ENCODE measurements around the gene OR4N5.

The OR4N5 gene

DNA sequence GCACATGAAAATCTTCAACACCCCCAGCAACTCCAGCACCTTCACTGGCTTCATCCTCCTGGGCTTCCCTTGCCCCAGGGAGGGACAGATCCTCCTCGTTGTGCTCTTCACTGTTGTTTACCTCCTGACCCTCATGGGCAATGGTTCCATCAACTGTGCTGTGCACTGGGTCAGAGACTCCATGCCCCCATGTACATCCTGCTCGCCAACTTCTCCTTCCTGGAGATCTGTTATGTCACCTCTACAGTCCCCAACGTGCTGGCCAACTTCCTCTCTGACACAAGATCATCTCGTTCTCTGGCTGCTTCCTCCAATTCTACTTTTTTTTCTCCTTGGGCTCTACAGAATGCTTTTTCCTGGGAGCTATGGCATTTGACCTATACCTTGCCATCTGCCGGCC lies 40.6 kb downstream of the OR4N5 start:
- no peak for DNase-seq (ENCODE audit: low spot score)

DNA sequence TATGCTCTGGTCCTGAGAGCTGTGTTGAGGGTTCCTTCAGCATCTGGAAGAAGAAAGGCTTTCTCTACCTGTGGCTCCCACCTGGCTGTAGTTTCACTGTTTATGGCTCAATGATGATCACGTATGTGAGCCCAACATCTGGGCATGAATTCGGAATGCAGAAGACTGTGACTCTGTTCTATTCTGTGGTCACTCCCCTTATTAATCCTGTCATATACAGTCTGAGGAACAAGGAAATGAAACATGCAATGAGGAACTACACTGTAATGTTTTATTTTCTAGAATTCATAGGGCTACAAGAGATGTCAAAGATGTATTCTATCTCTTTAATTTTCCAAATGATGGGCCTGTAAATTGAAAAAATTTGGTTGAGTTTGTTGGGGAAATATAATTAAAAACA lies 41.3 kb downstream of the OR4N5 start:
- no peaks in the 10 kb centered on the region for H3K4me1 ChIP-seq (ENCODE audit: insufficient read depth, poor library complexity, severe bottlenecking)
- no peaks in the 10 kb centered on the region for H3K36me3 ChIP-seq (ENCODE audit: low read depth)
- no peaks in the 10 kb centered on the region for H3K9me3 ChIP-seq (ENCODE audit: severe bottlenecking)
- DNase-seq (ENCODE audit: low spot score) (no peak), ATAC-seq (ENCODE audit: low read depth) (no peak)
- H3K27me3 ChIP-seq (ENCODE audit: insufficient read depth, poor library complexity, severe bottlenecking): no peaks in the 10 kb centered on the region
- H3K27ac ChIP-seq (ENCODE audit: poor library complexity, severe bottlenecking): no peak overlapping the region
- TF ChIP-seq, protein P1, sequence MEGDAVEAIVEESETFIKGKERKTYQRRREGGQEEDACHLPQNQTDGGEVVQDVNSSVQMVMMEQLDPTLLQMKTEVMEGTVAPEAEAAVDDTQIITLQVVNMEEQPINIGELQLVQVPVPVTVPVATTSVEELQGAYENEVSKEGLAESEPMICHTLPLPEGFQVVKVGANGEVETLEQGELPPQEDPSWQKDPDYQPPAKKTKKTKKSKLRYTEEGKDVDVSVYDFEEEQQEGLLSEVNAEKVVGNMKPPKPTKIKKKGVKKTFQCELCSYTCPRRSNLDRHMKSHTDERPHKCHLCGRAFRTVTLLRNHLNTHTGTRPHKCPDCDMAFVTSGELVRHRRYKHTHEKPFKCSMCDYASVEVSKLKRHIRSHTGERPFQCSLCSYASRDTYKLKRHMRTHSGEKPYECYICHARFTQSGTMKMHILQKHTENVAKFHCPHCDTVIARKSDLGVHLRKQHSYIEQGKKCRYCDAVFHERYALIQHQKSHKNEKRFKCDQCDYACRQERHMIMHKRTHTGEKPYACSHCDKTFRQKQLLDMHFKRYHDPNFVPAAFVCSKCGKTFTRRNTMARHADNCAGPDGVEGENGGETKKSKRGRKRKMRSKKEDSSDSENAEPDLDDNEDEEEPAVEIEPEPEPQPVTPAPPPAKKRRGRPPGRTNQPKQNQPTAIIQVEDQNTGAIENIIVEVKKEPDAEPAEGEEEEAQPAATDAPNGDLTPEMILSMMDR (IDR thresholded peaks at IDR 0.05; ENCODE audit: poor library complexity, severe bottlenecking): no peak
- no peak overlapping the region for H3K4me3 ChIP-seq (ENCODE audit: severe bottlenecking)

More for the DNA sequence above, 40.6 kb downstream of the OR4N5 start:
- no peak for ATAC-seq (ENCODE audit: low read depth)
- H3K4me3 ChIP-seq (ENCODE audit: severe bottlenecking): no peak overlapping the region
- H3K9me3 ChIP-seq (ENCODE audit: severe bottlenecking): no peaks in the 10 kb centered on the region
- no peaks in the 10 kb centered on the region for H3K36me3 ChIP-seq (ENCODE audit: low read depth)
- H3K27me3 ChIP-seq (ENCODE audit: insufficient read depth, poor library complexity, severe bottlenecking): no peaks in the 10 kb centered on the region
- H3K27ac ChIP-seq (ENCODE audit: poor library complexity, severe bottlenecking): no peak overlapping the region
- no peaks in the 10 kb centered on the region for H3K4me1 ChIP-seq (ENCODE audit: insufficient read depth, poor library complexity, severe bottlenecking)
- TF ChIP-seq, protein P1 (IDR thresholded peaks at IDR 0.05; ENCODE audit: poor library complexity, severe bottlenecking): no peak

DNA sequence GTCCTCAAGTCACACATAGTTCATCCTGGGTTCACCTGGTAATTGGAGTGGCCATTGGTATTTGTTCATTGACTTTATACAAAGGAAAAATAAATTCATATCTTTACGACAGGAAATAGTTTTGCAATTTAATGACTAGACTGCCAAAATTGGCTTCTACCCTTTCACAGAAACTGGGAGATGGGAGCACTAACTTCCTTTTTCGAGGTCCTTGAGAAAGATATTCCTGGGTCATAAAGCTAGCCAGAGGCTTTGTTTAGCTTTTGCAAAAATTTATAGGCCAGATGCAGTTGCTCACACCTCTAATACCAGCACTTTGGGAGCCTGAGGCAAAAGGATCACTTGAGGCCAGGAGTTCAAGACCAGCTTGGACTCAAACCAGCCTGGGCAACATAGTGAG lies 41.9 kb downstream of the OR4N5 start:
- no peak for DNase-seq (ENCODE audit: low spot score)
- Histone ChIP-seq H3K4me3 (ENCODE audit: severe bottlenecking) (no peak overlapping the region), H3K27me3 (ENCODE audit: insufficient read depth, poor library complexity, severe bottlenecking) (no peaks in the 10 kb centered on the region), H3K36me3 (ENCODE audit: low read depth) (no peaks in the 10 kb centered on the region), H3K27ac (ENCODE audit: poor library complexity, severe bottlenecking) (no peak overlapping the region), H3K9me3 (ENCODE audit: severe bottlenecking) (no peaks in the 10 kb centered on the region), H3K4me1 (ENCODE audit: insufficient read depth, poor library complexity, severe bottlenecking) (no peaks in the 10 kb centered on the region)
- TF ChIP-seq, protein P1 (IDR thresholded peaks at IDR 0.05; ENCODE audit: poor library complexity, severe bottlenecking): no peak
- no peak for ATAC-seq (ENCODE audit: low read depth)

DNA sequence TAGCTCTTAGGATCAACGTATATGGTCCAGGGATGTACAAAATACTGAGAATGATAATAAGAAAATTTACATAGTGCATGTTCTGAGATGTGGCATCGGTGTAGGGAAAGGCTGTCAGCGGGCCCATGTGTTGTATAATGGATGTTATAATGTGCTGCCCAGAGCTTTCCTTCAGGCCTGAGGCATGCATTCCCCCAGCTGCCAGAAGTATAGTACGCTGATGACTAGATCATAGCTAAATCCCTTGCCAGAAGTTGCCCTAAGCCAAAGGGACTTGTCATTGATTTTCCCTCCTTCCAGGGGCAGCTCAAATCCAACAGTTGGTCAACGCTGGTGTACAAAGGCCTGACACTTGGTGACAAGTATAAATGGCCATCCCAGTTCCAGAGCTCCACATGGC lies 45.6 kb downstream of the OR4N5 start:
- TF ChIP-seq, protein P1 (IDR thresholded peaks at IDR 0.05; ENCODE audit: poor library complexity, severe bottlenecking): no peak
- Histone ChIP-seq H3K9me3 (ENCODE audit: severe bottlenecking) (no peaks in the 10 kb centered on the region), H3K36me3 (ENCODE audit: low read depth) (no peaks in the 10 kb centered on the region), H3K27ac (ENCODE audit: poor library complexity, severe bottlenecking) (no peak overlapping the region), H3K4me1 (ENCODE audit: insufficient read depth, poor library complexity, severe bottlenecking) (no peaks in the 10 kb centered on the region), H3K27me3 (ENCODE audit: insufficient read depth, poor library complexity, severe bottlenecking) (no peaks in the 10 kb centered on the region), H3K4me3 (ENCODE audit: severe bottlenecking) (no peak overlapping the region)
- DNase-seq (ENCODE audit: low spot score) (no peak), ATAC-seq (ENCODE audit: low read depth) (no peak)

DNA sequence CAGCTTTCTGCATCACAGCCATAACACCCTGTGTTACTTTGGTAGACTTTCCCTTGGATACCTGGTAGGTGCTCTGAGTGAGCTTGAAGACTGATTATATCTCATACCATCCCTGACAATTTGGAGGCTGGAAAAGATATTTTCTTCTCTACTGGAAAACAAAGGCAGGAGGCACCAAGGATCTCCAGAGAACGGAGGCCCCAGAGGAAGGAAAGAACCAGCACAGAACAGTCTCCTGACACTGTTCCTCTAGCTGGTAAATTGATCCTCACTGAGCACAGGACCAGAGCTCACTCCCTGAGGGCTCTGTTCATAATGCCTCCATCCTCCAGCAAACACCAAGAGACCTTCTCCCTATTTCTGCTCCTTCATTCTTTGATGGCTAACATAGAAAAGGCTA lies 52.0 kb downstream of the OR4N5 start, which contains the start of gene OR11G2:
Gene OR11G2 (plus strand): TSS at position 301 of the 400 bp plus-strand sequence. CDS start 6,542 bp downstream, outside the sequence.
- Histone ChIP-seq H3K4me1 (ENCODE audit: insufficient read depth, poor library complexity, severe bottlenecking) (no peaks in the 10 kb centered on the region), H3K27me3 (ENCODE audit: insufficient read depth, poor library complexity, severe bottlenecking) (peaks cover 29% of the 10 kb centered on the region), H3K27ac (ENCODE audit: poor library complexity, severe bottlenecking) (no peak within 1 kb of the TSS), H3K4me3 (ENCODE audit: severe bottlenecking) (no peak within 1 kb of the TSS), H3K9me3 (ENCODE audit: severe bottlenecking) (no peaks in the 10 kb centered on the region), H3K36me3 (ENCODE audit: low read depth) (no peaks in the 10 kb centered on the region)
- DNase-seq (ENCODE audit: low spot score) (no peak), ATAC-seq (ENCODE audit: low read depth) (0 out of 3 replicates have a peak, but pooled peaks have one; percentile 23)
- TF ChIP-seq, protein P1 (IDR thresholded peaks at IDR 0.05; ENCODE audit: poor library complexity, severe bottlenecking): no peak
